H1 (cell line): Measurements from ENCODE around the gene KAT2A. TPM values are rescaled to one million over a fixed set of nuclear protein-coding genes. Genes with fewer than 3 reads are reported as not detected.
A peak's percentile ranks its signal among the peaks of the same experiment; 100 is the strongest.

ENCODE experiments used
- CTCF ChIA-PET: fragments of 300-600 bp; sonication (Branson Sonifier 250); formaldehyde crosslinking; loops from one replicate; lab custom pipeline; 2021; ENCODE audit not compliant: partially characterized antibody; lab: Charles Lee
- POLR2A ChIA-PET: fragments of 300-600 bp; sonication (Branson Sonifier 250); formaldehyde crosslinking; loops from one replicate; lab custom pipeline; 2021; ENCODE audit warnings: inconsistent platforms; ENCODE audit not compliant: partially characterized antibody; lab: Charles Lee
- DNase-seq, 2 experiments: peaks; one replicate each; pipeline versions ENCODE4 v3.0.0 to v3.0.0-alpha.2; 2010 to 2022; ENCODE audit warnings: low spot score in 2 of 2, low read depth in 1 of 2, mixed read lengths in 1 of 2
- FAIRE-seq: peaks from 2 replicates; lab custom pipeline; 2011; peaks lifted over from hg19 to GRCh38; lab: Jason Lieb, UNC
- H2AFZ ChIP-seq: 2 replicates; pipeline ENCODE4 v1.8.1; 2012; ENCODE audit warnings: low read length, inconsistent platforms
- H2AK5ac ChIP-seq: 2 replicates; pipeline ENCODE4 v1.6.1; 2013; ENCODE audit warnings: low read depth, low read length
- H2BK120ac ChIP-seq: replicated peaks from 2 replicates; pipeline ENCODE3; 2013; ENCODE audit warnings: low read depth, low read length, inconsistent platforms
- H2BK12ac ChIP-seq: 2 replicates; pipeline ENCODE4 v1.6.1; 2013; ENCODE audit warnings: low read depth, low read length
- H2BK15ac ChIP-seq: 2 replicates; pipeline ENCODE4 v1.6.1; 2013; ENCODE audit warnings: low read length
- H2BK20ac ChIP-seq: 2 replicates; pipeline ENCODE4 v1.6.1; 2013; ENCODE audit warnings: low read length
- H2BK5ac ChIP-seq: 2 replicates; pipeline ENCODE4 v1.6.1; 2013; ENCODE audit warnings: low read depth, low read length
- H3K14ac ChIP-seq: 2 replicates; pipeline ENCODE4 v1.6.1; 2013; ENCODE audit warnings: inconsistent platforms; ENCODE audit not compliant: insufficient read length
- H3K18ac ChIP-seq: 2 replicates; pipeline ENCODE4 v1.6.1; 2013; ENCODE audit warnings: low read length; ENCODE audit errors: extremely low read depth
- H3K23ac ChIP-seq: 2 replicates; pipeline ENCODE4 v1.6.1; 2013; ENCODE audit warnings: inconsistent platforms; ENCODE audit not compliant: insufficient read length
- H3K23me2 ChIP-seq: 2 replicates; pipeline ENCODE4 v1.6.1; 2013; ENCODE audit warnings: low read depth, low read length
- H3K27ac ChIP-seq: 2 replicates; pipeline ENCODE4 v1.6.1; 2011; ENCODE audit warnings: low read depth, low read length, inconsistent platforms
- H3K27me3 ChIP-seq, 4 experiments: replicated peaks in 1 of 4; 1 replicate in 1 of 4; 2 replicates in 3 of 4; pipeline versions ENCODE4 v1.6.1 to v1.8.1; 2011 to 2013; ENCODE audit warnings: low read length in 3 of 4, mild to moderate bottlenecking in 3 of 4, inconsistent platforms in 2 of 4, mixed read lengths in 2 of 4, moderate library complexity in 1 of 4; ENCODE audit not compliant: control insufficient read depth in 3 of 4, insufficient read depth in 3 of 4; ENCODE audit errors: extremely low read depth in 1 of 4
- H3K36me3 ChIP-seq, 4 experiments: 2 replicates each; pipeline versions ENCODE4 v1.6.1 to v1.8.1; 2011 to 2013; ENCODE audit warnings: mild to moderate bottlenecking in 4 of 4, low read length in 3 of 4, moderate library complexity in 2 of 4, control low read depth in 1 of 4, inconsistent platforms in 1 of 4; ENCODE audit not compliant: insufficient read depth in 4 of 4, control insufficient read depth in 2 of 4
- H3K4ac ChIP-seq: replicated peaks from 2 replicates; pipeline ENCODE3; 2013; ENCODE audit warnings: low read length, low read depth, mixed read lengths, inconsistent platforms; ENCODE audit not compliant: insufficient read length
- H3K4me1 ChIP-seq, 4 experiments: replicated peaks in 1 of 4; 1 replicate in 1 of 4; 2 replicates in 3 of 4; pipeline versions ENCODE4 v1.6.1 to v1.8.1; 2011 to 2013; ENCODE audit warnings: low read length in 3 of 4, inconsistent platforms in 2 of 4, mixed read lengths in 1 of 4; ENCODE audit not compliant: insufficient read depth in 4 of 4, control insufficient read depth in 3 of 4
- H3K4me2 ChIP-seq, 2 experiments: 2 replicates each; pipeline versions ENCODE4 v1.6.1 to v1.8.1; 2011 to 2013; ENCODE audit warnings: low read depth in 2 of 2, low read length in 2 of 2, control low read depth in 1 of 2, inconsistent platforms in 1 of 2, mild to moderate bottlenecking in 1 of 2; ENCODE audit not compliant: insufficient read depth in 1 of 2
- H3K4me3 ChIP-seq, 4 experiments: fragments of 200-600, 300-600 bp in 1 of 4; sonication (generic), shearing (Covaris generic), sonication (Bioruptor Twin) in 1 of 4; 2 replicates each; pipeline versions ENCODE4 v1.5.1 to v1.8.1; 2011 to 2016; ENCODE audit warnings: low read length in 4 of 4, low read depth in 3 of 4, control low read depth in 2 of 4, inconsistent platforms in 2 of 4, mild to moderate bottlenecking in 2 of 4, mixed read lengths in 1 of 4, moderate library complexity in 1 of 4; ENCODE audit not compliant: insufficient read depth in 2 of 4; ENCODE audit errors: extremely low read depth in 1 of 4
- H3K56ac ChIP-seq: replicated peaks from 2 replicates; pipeline ENCODE3; 2013; ENCODE audit warnings: low read depth, mild to moderate bottlenecking, mixed read lengths, low read length, inconsistent platforms; ENCODE audit not compliant: insufficient read length
- H3K79me1 ChIP-seq: 2 replicates; pipeline ENCODE4 v1.6.1; 2013; ENCODE audit warnings: low read depth, low read length, control low read depth
- H3K79me2 ChIP-seq, 2 experiments: 2 replicates each; pipeline versions ENCODE4 v1.6.1 to v1.8.1; 2012 to 2013; ENCODE audit warnings: low read length in 2 of 2, mild to moderate bottlenecking in 2 of 2, inconsistent platforms in 1 of 2; ENCODE audit not compliant: insufficient read depth in 2 of 2, control insufficient read depth in 1 of 2
- H3K9ac ChIP-seq, 4 experiments: replicated peaks in 1 of 4; 1 replicate in 1 of 4; 2 replicates in 3 of 4; pipeline versions ENCODE4 v1.6.1 to v1.8.1; 2011 to 2013; ENCODE audit warnings: low read depth in 3 of 4, low read length in 3 of 4, control low read depth in 2 of 4, mild to moderate bottlenecking in 2 of 4, moderate library complexity in 2 of 4, inconsistent platforms in 1 of 4; ENCODE audit errors: extremely low read depth in 1 of 4
- H3K9me3 ChIP-seq, 2 experiments: 2 replicates each; pipeline versions ENCODE4 v1.6.1 to v1.8.1; 2012 to 2013; ENCODE audit warnings: mild to moderate bottlenecking in 2 of 2, moderate library complexity in 2 of 2, control low read depth in 1 of 2, inconsistent platforms in 1 of 2, low read depth in 1 of 2, low read length in 1 of 2, mixed read lengths in 1 of 2; ENCODE audit not compliant: insufficient read depth in 2 of 2
- H4K20me1 ChIP-seq, 2 experiments: replicated peaks in 1 of 2; 2 replicates each; pipeline versions ENCODE3 to v1.8.1; 2011 to 2013; ENCODE audit warnings: inconsistent platforms in 2 of 2, low read length in 2 of 2, mild to moderate bottlenecking in 1 of 2; ENCODE audit not compliant: insufficient read depth in 2 of 2, control insufficient read depth in 1 of 2
- H4K5ac ChIP-seq: 2 replicates; pipeline ENCODE4 v1.6.1; 2013; ENCODE audit warnings: low read length, low read depth, mixed read lengths, inconsistent platforms; ENCODE audit not compliant: insufficient read length
- H4K8ac ChIP-seq: 2 replicates; pipeline ENCODE4 v1.8.0; 2013; ENCODE audit warnings: mild to moderate bottlenecking, moderate library complexity, low read length, inconsistent platforms; ENCODE audit not compliant: insufficient read depth; ENCODE audit errors: extremely low read depth
- H4K91ac ChIP-seq: replicated peaks from 2 replicates; pipeline ENCODE3; 2013; ENCODE audit warnings: low read length, mixed read lengths, inconsistent platforms; ENCODE audit not compliant: insufficient read length
- ASH2L ChIP-seq: fragments of 200-600, 300-600 bp; sonication (generic); IDR thresholded peaks from one replicate; pipeline ENCODE4 v1.7.1; 2017; ENCODE audit warnings: low read length
- ATF3 ChIP-seq: IDR thresholded peaks from 2 replicates; pipeline ENCODE4 v1.6.1; 2011; ENCODE audit warnings: low read depth, mild to moderate bottlenecking, low read length; ENCODE audit not compliant: insufficient read depth
- CTCF ChIP-seq, 3 experiments: IDR thresholded peaks; 1 replicate in 2 of 3; 2 replicates in 1 of 3; pipeline versions ENCODE4 v1.5.1 to v1.6.1; 2011; ENCODE audit warnings: low read length in 3 of 3, mild to moderate bottlenecking in 3 of 3, inconsistent platforms in 2 of 3, low read depth in 1 of 3, moderate library complexity in 1 of 3; ENCODE audit not compliant: insufficient read depth in 1 of 3; ENCODE audit errors: control extremely low read depth in 1 of 3
- HDAC2 ChIP-seq, 2 experiments: fragments of 300-600 bp in 1 of 2; sonication (generic) in 1 of 2; IDR thresholded peaks; 2 replicates each; pipeline ENCODE4 v1.6.1; 2011 to 2012; ENCODE audit warnings: low read depth in 2 of 2, low read length in 2 of 2, mild to moderate bottlenecking in 2 of 2, moderate library complexity in 2 of 2, borderline replicate concordance in 1 of 2, inconsistent platforms in 1 of 2
- KDM1A ChIP-seq: fragments of 200-600, 300-600 bp; sonication (generic); IDR thresholded peaks from 2 replicates; pipeline ENCODE4 v1.7.1; 2016; ENCODE audit warnings: mild to moderate bottlenecking, low read length, borderline replicate concordance
- MAFK ChIP-seq: IDR thresholded peaks from 2 replicates; pipeline ENCODE4 v1.6.1; 2012; ENCODE audit warnings: low read depth, mild to moderate bottlenecking, improper control_type of control experiment, low read length
- POLR2A ChIP-seq, 2 experiments: IDR thresholded peaks; 1 replicate in 1 of 2; 2 replicates in 1 of 2; pipeline ENCODE4 v1.6.1; 2011; ENCODE audit warnings: low read depth in 2 of 2, low read length in 2 of 2, mild to moderate bottlenecking in 2 of 2; ENCODE audit errors: control extremely low read depth in 1 of 2
- SAP30 ChIP-seq: fragments of 300-600 bp; sonication (generic); IDR thresholded peaks from 2 replicates; pipeline ENCODE4 v1.7.1; 2012; ENCODE audit warnings: low read length, moderate library complexity, mild to moderate bottlenecking, inconsistent platforms; ENCODE audit not compliant: insufficient read depth, insufficient replicate concordance
- SP4 ChIP-seq: IDR thresholded peaks from 2 replicates; pipeline ENCODE4 v1.6.1; 2012; ENCODE audit warnings: low read length, inconsistent platforms
- ZNF274 ChIP-seq: IDR thresholded peaks from 2 replicates; pipeline ENCODE4 v1.7.0; 2012; ENCODE audit warnings: low read length, borderline replicate concordance; ENCODE audit errors: extremely low read depth
- WGBS, 2 experiments: shearing (Covaris generic) in 1 of 2; methylation state at CpG; one replicate each; pipeline versions ENCODE4 v1.1.6 to v1.1.7; 2013 to 2015; ENCODE audit warnings: low lambda C conversion rate in 2 of 2, mixed read lengths in 2 of 2, inconsistent platforms in 1 of 2, low coverage in 1 of 2, missing lambda C conversion rate in 1 of 2; ENCODE audit not compliant: insufficient replicate concordance in 2 of 2, insufficient coverage in 1 of 2, insufficient read length in 1 of 2; ENCODE audit errors: extremely low coverage in 1 of 2, missing lambda C conversion rate in 1 of 2; 5-methylcytosine and 5-hydroxymethylcytosine counted together
- polyA plus RNA-seq, 7 experiments: library from polyadenylated mRNA; depleted of rRNA in 3 of 7; stranded (reverse) in 5 of 7; unstranded in 2 of 7; fragments of >200 nt in 5 of 7; fragments of 200-250 nt in 2 of 7; gene quantifications; 1 replicate in 5 of 7; 2 replicates in 1 of 7; 4 replicates in 1 of 7; pipeline versions ENCODE4 v1.2.1 to v1.2.3, GENCODE V29; 2011 to 2013; ENCODE audit warnings: missing spikeins in 2 of 7, mixed read lengths in 2 of 7
- total RNA-seq: library from RNA; stranded (reverse); fragmentation: NEBNext Ultra II Directional; extraction: Animal tissue kit (Norgen Biotek cat#: 25700); gene quantifications from 2 replicates; pipeline ENCODE4 v1.2.1, GENCODE V29; 2021

Gene KAT2A
- total and polyA plus RNA-seq, 2 of the 8 experiments (the other 6 are each of a cell fraction or from before 2014, with no cell fraction given) = 34.2 to 40.1 TPM

GRCh38 chr17:42111265-42111636 lies 9.9 kb downstream of the KAT2A start:
- H3K27me3 ChIP-seq = no peaks in the 10 kb centered on the region
- FAIRE-seq = no peak
- TF ChIP-seq POLR2A (IDR thresholded peaks at IDR 0.05; ENCODE audit: control extremely low read depth in 1 of 2, low read depth in 2 of 2, low read length in 2 of 2) = no peak
- no peak for TF ChIP-seq ZNF274
- TF ChIP-seq ATF3 = no peak
- no peak for TF ChIP-seq SP4
- TF ChIP-seq CTCF (IDR thresholded peaks at IDR 0.05; ENCODE audit: control extremely low read depth in 1 of 3, insufficient read depth in 1 of 3, low read depth in 1 of 3, low read length in 3 of 3) = no peak
- TF ChIP-seq KDM1A = no peak
- no peak for TF ChIP-seq MAFK
- no peak for TF ChIP-seq SAP30
- TF ChIP-seq ASH2L = no peak
- no peak for TF ChIP-seq HDAC2 (IDR thresholded peaks at IDR 0.05; ENCODE audit: borderline replicate concordance in 1 of 2, low read depth in 2 of 2, low read length in 2 of 2)

More at GRCh38 chr17:42111265-42111636, 9.9 kb downstream of the KAT2A start:
- no peak overlapping the region for H3K4ac ChIP-seq
- no peak overlapping the region for H2BK120ac ChIP-seq
- no peak overlapping the region for H4K91ac ChIP-seq
- H4K5ac ChIP-seq = no peak overlapping the region
- no peak overlapping the region for H2AFZ ChIP-seq
- no peak overlapping the region for H2BK5ac ChIP-seq
- H3K23ac ChIP-seq = no peak overlapping the region
- H3K36me3 ChIP-seq = peaks cover 0 to 5% (median 2%) of the 10 kb centered on the region in 4 experiments; a peak in 5 of 8 replicates
- no peaks in the 10 kb centered on the region for H3K79me2 ChIP-seq
- no peaks in the 10 kb centered on the region for H3K9me3 ChIP-seq
- ChIA-PET POLR2A (interaction anchor here (0.7 to 7.2 kb wide), 9 partner anchors 10 to 99 kb away, joined by 3 to 51 read pairs (median 3); partner anchors contain the start of genes DNAJC7, HSPB9, KAT2A and NKIRAS2), CTCF (interaction anchor here (1.2 to 39.4 kb wide), 7 partner anchors 9 to 152 kb away, joined by 3 to 1084 read pairs (median 8); partner anchors contain the start of genes DNAJC7, KAT2A, NKIRAS2 and ZNF385C)
- H2BK12ac ChIP-seq = peak overlapping the region; percentile 52; the same call in 1 of the 2 replicates
- H2BK20ac ChIP-seq = no peak overlapping the region
- no peak overlapping the region for H3K18ac ChIP-seq
- no peak overlapping the region for H2AK5ac ChIP-seq
- 93% methylated on average over 9 of the region's 11 CpGs; no CpG with 5 or more reads in 1 of the 2 experiments for WGBS, 2 experiments
- no peak overlapping the region for H3K14ac ChIP-seq
- no peak overlapping the region for H3K27ac ChIP-seq
- no peaks in the 10 kb centered on the region for H3K79me1 ChIP-seq
- H3K4me1 ChIP-seq = peaks cover 0 to 18% (median 10%) of the 10 kb centered on the region in 4 experiments; a peak in 6 of 7 replicates
- DNase-seq = no peak
- H3K4me2 ChIP-seq = no peak overlapping the region
- H2BK15ac ChIP-seq = peak overlapping the region; percentile 93; the same call in 1 of the 2 replicates
- no peaks in the 10 kb centered on the region for H4K20me1 ChIP-seq
- no peak overlapping the region for H3K9ac ChIP-seq
- H3K56ac ChIP-seq = no peak overlapping the region
- no peak overlapping the region for H3K4me3 ChIP-seq
- peaks cover 2% of the 10 kb centered on the region; the same call in 1 of the 2 replicates for H3K23me2 ChIP-seq
- H4K8ac ChIP-seq = no peak overlapping the region
